ENCODE data around the gene MEGF11.

Gene MEGF11

GRCh38 chr15:66239514-66239913 is 14.0 kb downstream of the MEGF11 start:
- no peak for DNase-seq

- no peak for DNase-seq
Observed at GRCh38 chr15:66238318-66238717, 15.2 kb downstream of the MEGF11 start.

- DNase-seq, result no peak
Observed at GRCh38 chr15:66237513-66238235, 15.9 kb downstream of the MEGF11 start.

GRCh38 chr15:66236806-66237375 is 16.7 kb downstream of the MEGF11 start:
- no peak for DNase-seq

GRCh38 chr15:66235866-66236265 is 17.7 kb downstream of the MEGF11 start:
- DNase-seq, result no peak

GRCh38 chr15:66234798-66235197 is 18.8 kb downstream of the MEGF11 start:
- no peak for DNase-seq

- peak in 1 of 5 experiments; percentile 10 for DNase-seq
Observed at GRCh38 chr15:66233487-66234415, 19.8 kb downstream of the MEGF11 start.

- no peak for DNase-seq
Observed at GRCh38 chr15:66232267-66232625, 21.3 kb downstream of the MEGF11 start.

GRCh38 chr15:66231394-66232266 is 21.9 kb downstream of the MEGF11 start:
- DNase-seq, result no peak

GRCh38 chr15:66229790-66230465 is 23.6 kb downstream of the MEGF11 start:
- no peak for DNase-seq

GRCh38 chr15:66228807-66229735 is 24.5 kb downstream of the MEGF11 start:
- DNase-seq, result no peak

- no peak for DNase-seq
Observed at GRCh38 chr15:66226736-66227135, 26.8 kb downstream of the MEGF11 start.

- no peak for DNase-seq
Observed at GRCh38 chr15:66225656-66226274, 27.8 kb downstream of the MEGF11 start.

GRCh38 chr15:66224946-66225345 is 28.6 kb downstream of the MEGF11 start:
- DNase-seq, result no peak

GRCh38 chr15:66222273-66223198 is 31.0 kb downstream of the MEGF11 start:
- no peak for DNase-seq

GRCh38 chr15:66221126-66221525 is 32.4 kb downstream of the MEGF11 start:
- no peak for DNase-seq

- peak in 1 of 5 experiments; percentile 10 for DNase-seq
Observed at GRCh38 chr15:66220601-66221000, 32.9 kb downstream of the MEGF11 start.

GRCh38 chr15:66219339-66219738 is 34.2 kb downstream of the MEGF11 start:
- no peak for DNase-seq

GRCh38 chr15:66216806-66217205 is 36.7 kb downstream of the MEGF11 start:
- DNase-seq, result no peak

Measured in T-helper 2 cell (primary cell).